ENCODE results near the gene AAK1. TPM values are rescaled to one million over a fixed set of nuclear protein-coding genes. Genes with fewer than 3 reads are reported as not detected.
A peak's percentile ranks its signal among the peaks of the same experiment; 100 is the strongest.

Gene AAK1
- total and polyA plus RNA-seq, 2 of the 13 experiments (the other 11 are each of a cell fraction or from before 2014, with no cell fraction given), result 9.8 to 10.3 TPM

DNA sequence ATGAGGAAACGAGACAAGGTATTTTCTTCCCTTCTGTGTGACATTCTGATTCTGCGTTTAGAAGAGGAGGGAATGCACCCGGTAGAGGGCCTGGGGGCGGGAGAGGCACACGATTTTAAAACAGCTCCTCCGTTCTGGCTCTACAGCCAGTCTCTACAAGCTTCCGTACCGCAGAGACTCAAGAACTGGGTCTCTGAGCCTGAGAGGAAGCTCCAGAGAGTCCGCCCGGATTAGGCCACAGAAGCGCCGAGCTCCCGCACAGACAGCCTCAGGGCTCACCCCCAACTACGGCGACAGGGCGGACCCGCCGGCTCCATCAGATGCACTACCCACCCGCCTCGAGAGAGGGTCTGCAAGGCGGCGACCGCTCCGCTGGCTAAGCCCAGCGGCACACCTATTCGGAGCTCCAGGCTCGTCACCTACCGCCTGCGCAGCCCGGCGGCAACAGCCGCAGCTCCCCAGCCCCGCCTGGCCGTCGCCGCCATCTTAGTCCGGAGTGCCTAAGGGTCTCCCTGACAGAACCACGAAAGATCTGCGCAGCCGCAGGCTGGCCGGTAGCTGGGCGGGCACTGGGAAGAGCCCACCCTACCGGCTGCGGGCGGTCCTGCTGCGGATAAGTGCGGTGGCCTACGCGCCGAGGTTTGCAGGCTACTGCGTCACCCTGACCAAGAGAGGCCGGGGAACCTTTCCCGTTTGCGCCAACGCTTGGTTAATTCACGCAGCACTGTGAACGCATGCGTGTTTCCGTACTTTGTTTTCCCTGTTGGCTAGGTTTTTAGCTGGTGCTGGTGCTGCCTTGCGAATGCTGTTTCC lies 206.4 kb downstream of the AAK1 start, which contains the start of gene NFU1 (continued):
- TF ChIP-seq, protein P1, sequence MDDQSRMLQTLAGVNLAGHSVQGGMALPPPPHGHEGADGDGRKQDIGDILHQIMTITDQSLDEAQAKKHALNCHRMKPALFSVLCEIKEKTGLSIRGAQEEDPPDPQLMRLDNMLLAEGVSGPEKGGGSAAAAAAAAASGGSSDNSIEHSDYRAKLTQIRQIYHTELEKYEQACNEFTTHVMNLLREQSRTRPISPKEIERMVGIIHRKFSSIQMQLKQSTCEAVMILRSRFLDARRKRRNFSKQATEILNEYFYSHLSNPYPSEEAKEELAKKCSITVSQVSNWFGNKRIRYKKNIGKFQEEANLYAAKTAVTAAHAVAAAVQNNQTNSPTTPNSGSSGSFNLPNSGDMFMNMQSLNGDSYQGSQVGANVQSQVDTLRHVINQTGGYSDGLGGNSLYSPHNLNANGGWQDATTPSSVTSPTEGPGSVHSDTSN (CRISPR knock-in tag; IDR thresholded peaks at IDR 0.05; ENCODE audit: borderline replicate concordance), result no peak
- 0 out of 2 replicates have a peak, but pooled peaks have one; percentile 86 for TF ChIP-seq GTF3A (CRISPR knock-in tag; conservative IDR thresholded peaks at IDR 0.05)
- TF ChIP-seq, protein P2, sequence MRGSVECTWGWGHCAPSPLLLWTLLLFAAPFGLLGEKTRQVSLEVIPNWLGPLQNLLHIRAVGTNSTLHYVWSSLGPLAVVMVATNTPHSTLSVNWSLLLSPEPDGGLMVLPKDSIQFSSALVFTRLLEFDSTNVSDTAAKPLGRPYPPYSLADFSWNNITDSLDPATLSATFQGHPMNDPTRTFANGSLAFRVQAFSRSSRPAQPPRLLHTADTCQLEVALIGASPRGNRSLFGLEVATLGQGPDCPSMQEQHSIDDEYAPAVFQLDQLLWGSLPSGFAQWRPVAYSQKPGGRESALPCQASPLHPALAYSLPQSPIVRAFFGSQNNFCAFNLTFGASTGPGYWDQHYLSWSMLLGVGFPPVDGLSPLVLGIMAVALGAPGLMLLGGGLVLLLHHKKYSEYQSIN (CRISPR knock-in tag; IDR thresholded peaks at IDR 0.05; ENCODE audit: borderline replicate concordance), result no peak
- TF ChIP-seq, protein P3, sequence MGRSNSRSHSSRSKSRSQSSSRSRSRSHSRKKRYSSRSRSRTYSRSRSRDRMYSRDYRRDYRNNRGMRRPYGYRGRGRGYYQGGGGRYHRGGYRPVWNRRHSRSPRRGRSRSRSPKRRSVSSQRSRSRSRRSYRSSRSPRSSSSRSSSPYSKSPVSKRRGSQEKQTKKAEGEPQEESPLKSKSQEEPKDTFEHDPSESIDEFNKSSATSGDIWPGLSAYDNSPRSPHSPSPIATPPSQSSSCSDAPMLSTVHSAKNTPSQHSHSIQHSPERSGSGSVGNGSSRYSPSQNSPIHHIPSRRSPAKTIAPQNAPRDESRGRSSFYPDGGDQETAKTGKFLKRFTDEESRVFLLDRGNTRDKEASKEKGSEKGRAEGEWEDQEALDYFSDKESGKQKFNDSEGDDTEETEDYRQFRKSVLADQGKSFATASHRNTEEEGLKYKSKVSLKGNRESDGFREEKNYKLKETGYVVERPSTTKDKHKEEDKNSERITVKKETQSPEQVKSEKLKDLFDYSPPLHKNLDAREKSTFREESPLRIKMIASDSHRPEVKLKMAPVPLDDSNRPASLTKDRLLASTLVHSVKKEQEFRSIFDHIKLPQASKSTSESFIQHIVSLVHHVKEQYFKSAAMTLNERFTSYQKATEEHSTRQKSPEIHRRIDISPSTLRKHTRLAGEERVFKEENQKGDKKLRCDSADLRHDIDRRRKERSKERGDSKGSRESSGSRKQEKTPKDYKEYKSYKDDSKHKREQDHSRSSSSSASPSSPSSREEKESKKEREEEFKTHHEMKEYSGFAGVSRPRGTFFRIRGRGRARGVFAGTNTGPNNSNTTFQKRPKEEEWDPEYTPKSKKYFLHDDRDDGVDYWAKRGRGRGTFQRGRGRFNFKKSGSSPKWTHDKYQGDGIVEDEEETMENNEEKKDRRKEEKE (IDR thresholded peaks at IDR 0.05), result no peak
- TF ChIP-seq, protein P4, sequence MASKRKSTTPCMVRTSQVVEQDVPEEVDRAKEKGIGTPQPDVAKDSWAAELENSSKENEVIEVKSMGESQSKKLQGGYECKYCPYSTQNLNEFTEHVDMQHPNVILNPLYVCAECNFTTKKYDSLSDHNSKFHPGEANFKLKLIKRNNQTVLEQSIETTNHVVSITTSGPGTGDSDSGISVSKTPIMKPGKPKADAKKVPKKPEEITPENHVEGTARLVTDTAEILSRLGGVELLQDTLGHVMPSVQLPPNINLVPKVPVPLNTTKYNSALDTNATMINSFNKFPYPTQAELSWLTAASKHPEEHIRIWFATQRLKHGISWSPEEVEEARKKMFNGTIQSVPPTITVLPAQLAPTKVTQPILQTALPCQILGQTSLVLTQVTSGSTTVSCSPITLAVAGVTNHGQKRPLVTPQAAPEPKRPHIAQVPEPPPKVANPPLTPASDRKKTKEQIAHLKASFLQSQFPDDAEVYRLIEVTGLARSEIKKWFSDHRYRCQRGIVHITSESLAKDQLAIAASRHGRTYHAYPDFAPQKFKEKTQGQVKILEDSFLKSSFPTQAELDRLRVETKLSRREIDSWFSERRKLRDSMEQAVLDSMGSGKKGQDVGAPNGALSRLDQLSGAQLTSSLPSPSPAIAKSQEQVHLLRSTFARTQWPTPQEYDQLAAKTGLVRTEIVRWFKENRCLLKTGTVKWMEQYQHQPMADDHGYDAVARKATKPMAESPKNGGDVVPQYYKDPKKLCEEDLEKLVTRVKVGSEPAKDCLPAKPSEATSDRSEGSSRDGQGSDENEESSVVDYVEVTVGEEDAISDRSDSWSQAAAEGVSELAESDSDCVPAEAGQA (IDR thresholded peaks at IDR 0.05; ENCODE audit: low read depth), result peak; percentile 72
- TF ChIP-seq, protein P4 (CRISPR knock-in tag; IDR thresholded peaks at IDR 0.05; ENCODE audit: borderline replicate concordance), result no peak
- no peak; the same call in 1 of the 2 replicates for TF ChIP-seq ZFP41 (CRISPR knock-in tag; IDR thresholded peaks at IDR 0.05; ENCODE audit: borderline replicate concordance)
- no peak for TF ChIP-seq HOXA7 (CRISPR knock-in tag; IDR thresholded peaks at IDR 0.05)
- peak; percentile 88 for TF ChIP-seq ETV6 (CRISPR knock-in tag; conservative IDR thresholded peaks at IDR 0.05)
- no peak for TF ChIP-seq SMARCE1 (IDR thresholded peaks at IDR 0.05; ENCODE audit: borderline replicate concordance)
- no peak for TF ChIP-seq ARNT (IDR thresholded peaks at IDR 0.05)
- no peak for TF ChIP-seq NBN (conservative IDR thresholded peaks at IDR 0.05)
- no peak for TF ChIP-seq TCF12 (IDR thresholded peaks at IDR 0.05)
- TF ChIP-seq TCF12 (CRISPR knock-in tag; IDR thresholded peaks at IDR 0.05), result no peak
- TF ChIP-seq, protein P5, sequence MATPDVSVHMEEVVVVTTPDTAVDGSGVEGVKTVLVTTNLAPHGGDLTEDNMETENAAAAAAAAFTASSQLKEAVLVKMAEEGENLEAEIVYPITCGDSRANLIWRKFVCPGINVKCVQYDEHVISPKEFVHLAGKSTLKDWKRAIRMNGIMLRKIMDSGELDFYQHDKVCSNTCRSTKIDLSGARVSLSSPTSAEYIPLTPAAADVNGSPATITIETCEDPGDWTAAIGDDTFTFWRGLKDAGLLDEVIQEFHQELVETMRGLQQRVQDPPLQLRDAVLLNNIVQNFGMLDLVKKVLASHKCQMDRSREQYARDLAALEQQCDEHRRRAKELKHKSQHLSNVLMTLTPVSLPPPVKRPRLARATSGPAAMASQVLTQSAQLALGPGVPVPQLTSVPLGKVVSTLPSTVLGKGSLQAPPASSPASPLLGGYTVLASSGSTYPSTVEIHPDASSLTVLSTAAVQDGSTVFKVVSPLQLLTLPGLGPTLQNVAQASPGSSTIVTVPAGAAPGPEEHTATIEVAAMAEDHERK (CRISPR knock-in tag; IDR thresholded peaks at IDR 0.05; ENCODE audit: low read depth), result no peak
- no peak for TF ChIP-seq SOX6 (IDR thresholded peaks at IDR 0.05)
- peak; percentile 78 for TF ChIP-seq SOX6 (CRISPR knock-in tag; IDR thresholded peaks at IDR 0.05)
